Astrocyte (in vitro differentiated cells and primary cell): ENCODE measurements around the gene KDM6A. TPM values are rescaled to one million over a fixed set of nuclear protein-coding genes. Genes with fewer than 3 reads are reported as not detected.
A peak's percentile ranks its signal among the peaks of the same experiment; 100 is the strongest.

Source experiments
- DNase-seq: peaks from one replicate; pipeline ENCODE4 v3.0.0-alpha.2; 2010; ENCODE audit warnings: low read depth
- FAIRE-seq: peaks from 2 replicates; lab custom pipeline; 2011; peaks lifted over from hg19 to GRCh38; lab: Jason Lieb, UNC
- H2AFZ ChIP-seq: 2 replicates; pipeline ENCODE4 v1.6.0; 2012; ENCODE audit warnings: low read depth, low read length, inconsistent platforms
- H3K27ac ChIP-seq: 2 replicates; pipeline ENCODE4 v1.5.1; 2011; ENCODE audit warnings: low read depth, low read length, inconsistent platforms
- H3K27me3 ChIP-seq: 2 replicates; pipeline ENCODE4 v1.6.0; 2011; ENCODE audit warnings: low read length, inconsistent platforms; ENCODE audit not compliant: insufficient read depth
- H3K36me3 ChIP-seq: 2 replicates; pipeline ENCODE4 v1.5.1; 2011; ENCODE audit warnings: low read length, inconsistent platforms; ENCODE audit not compliant: insufficient read depth
- H3K4me1 ChIP-seq: 2 replicates; pipeline ENCODE4 v1.5.1; 2011; ENCODE audit warnings: low read length, inconsistent platforms; ENCODE audit not compliant: insufficient read depth
- H3K4me2 ChIP-seq: 2 replicates; pipeline ENCODE4 v1.6.0; 2012; ENCODE audit warnings: low read length, inconsistent platforms
- H3K4me3 ChIP-seq: 2 replicates; pipeline ENCODE4 v1.5.1; 2011; ENCODE audit warnings: low read depth, mild to moderate bottlenecking, low read length, inconsistent platforms; ENCODE audit not compliant: insufficient read depth
- H3K79me2 ChIP-seq: 2 replicates; pipeline ENCODE4 v1.6.0; 2012; ENCODE audit warnings: mild to moderate bottlenecking, low read length, inconsistent platforms; ENCODE audit not compliant: insufficient read depth
- H3K9ac ChIP-seq: 2 replicates; pipeline ENCODE4 v1.6.0; 2012; ENCODE audit warnings: mild to moderate bottlenecking, low read length, inconsistent platforms
- H3K9me3 ChIP-seq: 2 replicates; pipeline ENCODE4 v1.5.1; 2012; ENCODE audit warnings: low read depth, mild to moderate bottlenecking, low read length, inconsistent platforms; ENCODE audit not compliant: insufficient read depth
- H4K20me1 ChIP-seq: 2 replicates; pipeline ENCODE4 v1.6.0; 2012; ENCODE audit warnings: low read length, inconsistent platforms; ENCODE audit not compliant: insufficient read depth
- H3K27ac Mint-ChIP-seq: one replicate; pipeline ENCODE4 v1.8.0; 2021; ENCODE audit warnings: mild to moderate bottlenecking, mixed read lengths; ENCODE audit not compliant: unreplicated experiment
- H3K27me3 Mint-ChIP-seq: one replicate; pipeline ENCODE4 v1.8.0; 2021; ENCODE audit warnings: low read depth, mixed read lengths; ENCODE audit not compliant: unreplicated experiment
- H3K36me3 Mint-ChIP-seq: one replicate; pipeline ENCODE4 v1.8.0; 2021; ENCODE audit warnings: low read depth, mixed read lengths; ENCODE audit not compliant: unreplicated experiment
- H3K4me1 Mint-ChIP-seq: one replicate; pipeline ENCODE4 v1.8.0; 2021; ENCODE audit warnings: low read depth, mixed read lengths; ENCODE audit not compliant: unreplicated experiment
- H3K4me3 Mint-ChIP-seq: one replicate; pipeline ENCODE4 v1.8.0; 2021; ENCODE audit warnings: mild to moderate bottlenecking, moderate library complexity, mixed read lengths; ENCODE audit not compliant: unreplicated experiment
- H3K9me3 Mint-ChIP-seq: one replicate; pipeline ENCODE4 v1.8.0; 2021; ENCODE audit warnings: mild to moderate bottlenecking, mixed read lengths; ENCODE audit not compliant: unreplicated experiment
- CTCF ChIP-seq: IDR thresholded peaks from 2 replicates; pipeline ENCODE4 v1.5.1; 2011; ENCODE audit warnings: low read depth, mild to moderate bottlenecking, inconsistent platforms, low read length, moderate library complexity; ENCODE audit not compliant: insufficient read depth
- EZH2 ChIP-seq: IDR thresholded peaks from 2 replicates; pipeline ENCODE4 v1.6.1; 2012; ENCODE audit warnings: mild to moderate bottlenecking, low read length, inconsistent platforms; ENCODE audit not compliant: insufficient read depth
- total RNA-seq: library from RNA; stranded (reverse); gene quantifications from 2 replicates; pipeline ENCODE4 v1.2.1, GENCODE V29; 2021

Gene KDM6A
- total RNA-seq, 1 donor from 2014 or later = 44.0 TPM

- H3K36me3 Mint-ChIP-seq = peaks cover 5% of the 10 kb centered on the region
- H3K4me1 Mint-ChIP-seq = peaks cover 16% of the 10 kb centered on the region
- Histone ChIP-seq H2AFZ (no peak overlapping the region), H3K4me3 (no peak overlapping the region), H3K4me1 (peaks cover 5% of the 10 kb centered on the region), H3K36me3 (no peaks in the 10 kb centered on the region), H4K20me1 (peaks cover 3% of the 10 kb centered on the region), H3K27ac (no peak overlapping the region), H3K9me3 (no peaks in the 10 kb centered on the region), H3K4me2 (no peak overlapping the region), H3K9ac (no peak overlapping the region), H3K27me3 (no peaks in the 10 kb centered on the region), H3K79me2 (peaks cover 22% of the 10 kb centered on the region)
- H3K27ac Mint-ChIP-seq = no peak overlapping the region
- H3K27me3 Mint-ChIP-seq = no peaks in the 10 kb centered on the region
- no peak for TF ChIP-seq EZH2
- no peak for TF ChIP-seq CTCF
- no peak overlapping the region for H3K4me3 Mint-ChIP-seq
- DNase-seq (no peak), FAIRE-seq (peak; percentile 17)
- H3K9me3 Mint-ChIP-seq = peaks cover 4% of the 10 kb centered on the region
Measured at GRCh38 chrX:45007598-45007997, 134.6 kb downstream of the KDM6A start.

- TF ChIP-seq EZH2 (no peak), CTCF (no peak)
- Histone ChIP-seq H3K79me2 (peaks cover 34% of the 10 kb centered on the region), H2AFZ (no peak overlapping the region), H3K27me3 (no peaks in the 10 kb centered on the region), H4K20me1 (peaks cover 10% of the 10 kb centered on the region), H3K4me3 (no peak overlapping the region), H3K36me3 (no peaks in the 10 kb centered on the region), H3K4me1 (peaks cover 5% of the 10 kb centered on the region), H3K27ac (peak overlapping the region; percentile 31), H3K9me3 (no peaks in the 10 kb centered on the region), H3K4me2 (no peak overlapping the region), H3K9ac (no peak overlapping the region)
- FAIRE-seq = peak; percentile 34
- Mint-ChIP-seq H3K4me1 (peaks cover 19% of the 10 kb centered on the region), H3K9me3 (peaks cover 4% of the 10 kb centered on the region), H3K4me3 (no peak overlapping the region), H3K27ac (no peak overlapping the region), H3K27me3 (no peaks in the 10 kb centered on the region), H3K36me3 (peaks cover 3% of the 10 kb centered on the region)
- DNase-seq = peak; percentile 52
Measured at GRCh38 chrX:45009371-45010000, 136.5 kb downstream of the KDM6A start.

- no peak overlapping the region for H3K4me3 ChIP-seq
- H3K4me2 ChIP-seq = no peak overlapping the region
- H3K27ac ChIP-seq = peak overlapping the region; percentile 42
- no peak overlapping the region for H3K9ac ChIP-seq
- no peak overlapping the region for H2AFZ ChIP-seq
- H3K9me3 ChIP-seq = no peaks in the 10 kb centered on the region
- peaks cover 2% of the 10 kb centered on the region for H3K36me3 Mint-ChIP-seq
- H3K4me1 ChIP-seq = peaks cover 5% of the 10 kb centered on the region
- no peaks in the 10 kb centered on the region for H3K27me3 Mint-ChIP-seq
- H3K4me3 Mint-ChIP-seq = no peak overlapping the region
- H3K36me3 ChIP-seq = no peaks in the 10 kb centered on the region
- FAIRE-seq (peak; percentile 100), DNase-seq (peak; percentile 85)
- H3K27ac Mint-ChIP-seq = peak overlapping the region; percentile 47
- no peak for TF ChIP-seq EZH2
- TF ChIP-seq CTCF = no peak
- H3K9me3 Mint-ChIP-seq = peaks cover 4% of the 10 kb centered on the region
- peaks cover 39% of the 10 kb centered on the region for H3K79me2 ChIP-seq
- H3K4me1 Mint-ChIP-seq = peaks cover 19% of the 10 kb centered on the region
- peaks cover 10% of the 10 kb centered on the region for H4K20me1 ChIP-seq
- no peaks in the 10 kb centered on the region for H3K27me3 ChIP-seq
Measured at GRCh38 chrX:45011131-45011530, 138.1 kb downstream of the KDM6A start.
